Panc1 (cell line): ENCODE results near the gene NEK7. TPM values are rescaled to one million over a fixed set of nuclear protein-coding genes. Genes with fewer than 3 reads are reported as not detected.

Experiments used
- ATAC-seq: fragments of 200-7000 bp; cut with Tn5 transposase; 2 replicates; pipeline ENCODE4 v1.9.1; 2020; ENCODE audit warnings: mild to moderate bottlenecking, moderate library complexity
- BruUV-seq: library from RNA; stranded (reverse); fragments of 400-500 nt; replicated peaks from 2 replicates; lab custom pipeline; 2021; lab: Mats Ljungman, UMichigan
- CTCF ChIA-PET: fragments of 300-600 bp; sonication (Branson Sonifier 250); formaldehyde crosslinking; loops from one replicate; lab custom pipeline; 2022; ENCODE audit warnings: antibody characterized with exemption; lab: Charles Lee
- POLR2A ChIA-PET: fragments of 300-600 bp; sonication (Branson Sonifier 250); formaldehyde crosslinking; loops from one replicate; lab custom pipeline; 2022; ENCODE audit warnings: antibody characterized with exemption; lab: Charles Lee
- DNase-seq: peaks from one replicate; pipeline ENCODE4 v3.0.0-alpha.2; 2010; ENCODE audit warnings: low read depth, low spot score
- H3K27ac ChIP-seq: 2 replicates; pipeline ENCODE4 v1.5.1; 2011; ENCODE audit warnings: mild to moderate bottlenecking, low read length, inconsistent platforms
- H3K27me3 ChIP-seq: fragments of 200-500 bp; sonication (Bioruptor generic); 2 replicates; pipeline ENCODE4 v1.6.0; 2014; ENCODE audit warnings: low read length, inconsistent platforms; ENCODE audit not compliant: control insufficient read depth, insufficient read depth
- H3K36me3 ChIP-seq: fragments of 200-500 bp; sonication (Bioruptor generic); 2 replicates; pipeline ENCODE4 v1.5.1; 2014; ENCODE audit warnings: inconsistent platforms, mild to moderate bottlenecking, low read length, moderate library complexity; ENCODE audit not compliant: control insufficient read depth, insufficient read depth
- H3K4me1 ChIP-seq: 2 replicates; pipeline ENCODE4 v1.5.1; 2011; ENCODE audit warnings: inconsistent platforms, mild to moderate bottlenecking, low read length, moderate library complexity; ENCODE audit not compliant: control insufficient read depth, insufficient read depth
- H3K4me3 ChIP-seq, 2 experiments: 2 replicates each; pipeline ENCODE4 v1.5.1; 2011 to 2012; ENCODE audit warnings: low read depth in 2 of 2, low read length in 2 of 2, mild to moderate bottlenecking in 2 of 2, inconsistent platforms in 1 of 2, moderate library complexity in 1 of 2
- H3K9me3 ChIP-seq: fragments of 200-500 bp; sonication (Bioruptor generic); 2 replicates; pipeline ENCODE4 v1.5.1; 2014; ENCODE audit warnings: low read depth, mild to moderate bottlenecking, inconsistent platforms, low read length, moderate library complexity; ENCODE audit not compliant: control insufficient read depth, insufficient read depth
- CTCF ChIP-seq: fragments of 450-650 bp; IDR thresholded peaks from 2 replicates; pipeline ENCODE4 v1.5.1; 2017; ENCODE audit warnings: mild to moderate bottlenecking
- POLR2AphosphoS5 ChIP-seq: IDR thresholded peaks from 2 replicates; pipeline ENCODE4 v1.6.1; 2012; ENCODE audit warnings: mild to moderate bottlenecking, low read depth, low read length, moderate library complexity
- SIN3A ChIP-seq: IDR thresholded peaks from 2 replicates; pipeline ENCODE4 v1.6.1; 2012; ENCODE audit warnings: low read depth, mild to moderate bottlenecking, low read length, moderate library complexity, borderline replicate concordance; ENCODE audit not compliant: insufficient read depth
- TCF7L2 ChIP-seq: IDR thresholded peaks from 2 replicates; pipeline ENCODE4 v1.6.1; 2011; ENCODE audit warnings: mild to moderate bottlenecking, low read depth, low read length, inconsistent platforms
- in situ Hi-C: cut with HindIII; loops from 2 replicates; pipeline ENCODE4 v1.10.0; 2016; ENCODE audit warnings: low sequenced_read_pairs, low pct_unique_long_range_greater_than_20kb
- intact Hi-C: fragments of 100-400 bp; cut with micrococcal nuclease; formaldehyde crosslinking; loops from one replicate; pipeline ENCODE4 v1.10.0; 2022; ENCODE audit not compliant: unreplicated experiment
- total RNA-seq: library from RNA; stranded (reverse); gene quantifications from one replicate; pipeline ENCODE4 v1.2.1, GENCODE V29; 2021; ENCODE audit not compliant: unreplicated experiment
- TF ChIP-seq, protein P1 (sequence below), 2 experiments: IDR thresholded peaks; 2 replicates each; pipeline ENCODE4 v1.6.1; 2011 to 2012; ENCODE audit warnings: low read depth in 2 of 2, control low read depth in 1 of 2, low read length in 1 of 2, mild to moderate bottlenecking in 1 of 2, moderate library complexity in 1 of 2; ENCODE audit not compliant: insufficient read depth in 1 of 2

The NEK7 gene
- total RNA-seq, 1 experiment from 2014 or later = 53.0 TPM

GRCh38 chr1:198147216-198147615 is 9.6 kb upstream of the NEK7 start:
- intact Hi-C loops = no loop called here

DNA sequence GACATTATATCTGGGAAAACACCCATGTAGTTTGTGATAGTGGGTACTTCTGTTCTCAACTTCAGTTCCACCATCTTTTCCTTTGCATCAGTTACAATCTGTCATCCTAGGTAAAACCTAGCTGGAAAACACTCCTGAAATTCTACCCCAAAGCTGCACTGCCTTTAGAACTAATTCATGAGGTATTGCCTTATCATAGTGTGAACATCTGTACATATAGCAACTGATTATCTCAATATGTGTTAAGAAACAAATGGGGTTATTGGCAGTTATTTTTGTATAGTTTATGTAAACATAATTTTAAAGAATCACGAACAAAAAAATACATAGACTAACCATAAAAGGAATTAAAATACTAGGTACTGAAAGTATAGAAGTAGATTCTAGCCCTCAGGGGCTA is 6.4 kb upstream of the NEK7 start:
- intact Hi-C loops = loop anchor here (10.0 kb wide), 2 partner anchors 314 to 536 kb away; no protein-coding TSS in a partner anchor
- H3K4me3 ChIP-seq = no peak overlapping the region
- no peaks in the 10 kb centered on the region for H3K9me3 ChIP-seq
- CTCF ChIA-PET = no interaction called here
- no peaks in the 10 kb centered on the region for H3K36me3 ChIP-seq
- ATAC-seq (no peak), DNase-seq (no peak)
- in situ Hi-C loops = no loop called here
- H3K27ac ChIP-seq = no peak overlapping the region
- peaks cover 2% of the 10 kb centered on the region; the same call in 1 of the 2 replicates for H3K4me1 ChIP-seq
- no peaks in the 10 kb centered on the region for H3K27me3 ChIP-seq
- POLR2A ChIA-PET = no interaction called here
- BruUV-seq = no TSS peak
- TF ChIP-seq CTCF (no peak), POLR2AphosphoS5 (no peak), SIN3A (no peak), TCF7L2 (no peak)
- TF ChIP-seq, protein P1, sequence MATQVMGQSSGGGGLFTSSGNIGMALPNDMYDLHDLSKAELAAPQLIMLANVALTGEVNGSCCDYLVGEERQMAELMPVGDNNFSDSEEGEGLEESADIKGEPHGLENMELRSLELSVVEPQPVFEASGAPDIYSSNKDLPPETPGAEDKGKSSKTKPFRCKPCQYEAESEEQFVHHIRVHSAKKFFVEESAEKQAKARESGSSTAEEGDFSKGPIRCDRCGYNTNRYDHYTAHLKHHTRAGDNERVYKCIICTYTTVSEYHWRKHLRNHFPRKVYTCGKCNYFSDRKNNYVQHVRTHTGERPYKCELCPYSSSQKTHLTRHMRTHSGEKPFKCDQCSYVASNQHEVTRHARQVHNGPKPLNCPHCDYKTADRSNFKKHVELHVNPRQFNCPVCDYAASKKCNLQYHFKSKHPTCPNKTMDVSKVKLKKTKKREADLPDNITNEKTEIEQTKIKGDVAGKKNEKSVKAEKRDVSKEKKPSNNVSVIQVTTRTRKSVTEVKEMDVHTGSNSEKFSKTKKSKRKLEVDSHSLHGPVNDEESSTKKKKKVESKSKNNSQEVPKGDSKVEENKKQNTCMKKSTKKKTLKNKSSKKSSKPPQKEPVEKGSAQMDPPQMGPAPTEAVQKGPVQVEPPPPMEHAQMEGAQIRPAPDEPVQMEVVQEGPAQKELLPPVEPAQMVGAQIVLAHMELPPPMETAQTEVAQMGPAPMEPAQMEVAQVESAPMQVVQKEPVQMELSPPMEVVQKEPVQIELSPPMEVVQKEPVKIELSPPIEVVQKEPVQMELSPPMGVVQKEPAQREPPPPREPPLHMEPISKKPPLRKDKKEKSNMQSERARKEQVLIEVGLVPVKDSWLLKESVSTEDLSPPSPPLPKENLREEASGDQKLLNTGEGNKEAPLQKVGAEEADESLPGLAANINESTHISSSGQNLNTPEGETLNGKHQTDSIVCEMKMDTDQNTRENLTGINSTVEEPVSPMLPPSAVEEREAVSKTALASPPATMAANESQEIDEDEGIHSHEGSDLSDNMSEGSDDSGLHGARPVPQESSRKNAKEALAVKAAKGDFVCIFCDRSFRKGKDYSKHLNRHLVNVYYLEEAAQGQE (IDR thresholded peaks at IDR 0.05; ENCODE audit: insufficient read depth in 1 of 2, low read depth in 2 of 2, low read length in 1 of 2) = no peak

More at GRCh38 chr1:198147216-198147615, 9.6 kb upstream of the NEK7 start:
- in situ Hi-C loops = no loop called here
- H3K4me3 ChIP-seq = no peak overlapping the region
- TF ChIP-seq SIN3A (no peak), POLR2AphosphoS5 (no peak), CTCF (no peak), TCF7L2 (no peak)
- TF ChIP-seq, protein P1 (IDR thresholded peaks at IDR 0.05; ENCODE audit: insufficient read depth in 1 of 2, low read depth in 2 of 2, low read length in 1 of 2) = no peak
- H3K4me1 ChIP-seq = no peaks in the 10 kb centered on the region
- ATAC-seq (no peak), DNase-seq (no peak)
- no TSS peak for BruUV-seq
- H3K27me3 ChIP-seq = no peaks in the 10 kb centered on the region
- no peaks in the 10 kb centered on the region for H3K36me3 ChIP-seq
- ChIA-PET POLR2A (no interaction called here), CTCF (no interaction called here)
- no peaks in the 10 kb centered on the region for H3K9me3 ChIP-seq
- no peak overlapping the region for H3K27ac ChIP-seq
